ENCODE results near the gene PRRC2B. TPM values are rescaled to one million over a fixed set of nuclear protein-coding genes. Genes with fewer than 3 reads are reported as not detected.
A peak's percentile ranks its signal among the peaks of the same experiment; 100 is the strongest.

Gene PRRC2B
- total and polyA plus RNA-seq, 2 of the 8 experiments (the other 6 are each of a cell fraction or from before 2014, with no cell fraction given) = 37.3 to 249 TPM

DNA sequence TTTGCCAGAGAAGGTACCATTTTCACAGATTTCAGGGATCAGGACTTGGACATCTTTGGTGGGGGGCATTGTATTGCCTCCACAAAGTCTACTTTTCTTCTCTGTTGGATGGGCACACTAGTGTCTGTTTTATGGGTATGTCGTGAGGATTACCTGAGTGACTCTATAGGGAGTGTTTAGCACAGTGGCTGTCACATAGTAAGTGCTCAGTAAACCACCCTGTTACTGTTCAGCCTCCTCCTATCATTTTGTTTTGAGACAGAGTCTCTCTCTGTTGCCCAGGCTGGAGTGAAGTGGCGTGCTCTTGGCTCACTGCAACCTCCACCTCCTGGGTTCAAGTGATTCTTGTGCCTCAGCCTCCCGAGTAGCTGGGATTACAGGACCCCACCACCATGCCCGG is 2.4 kb upstream of the PRRC2B start:
- Histone ChIP-seq H3K14ac (ENCODE audit: insufficient read length) (no peak overlapping the region), H2AK5ac (ENCODE audit: low read depth, low read length) (0 out of 2 replicates have a peak overlapping the region, but pooled peaks have one; percentile 65), H3K27me3 (replicated peaks in 1 of 4; ENCODE audit: control insufficient read depth in 3 of 4, extremely low read depth in 1 of 4, insufficient read depth in 3 of 4, low read length in 3 of 4) (no peaks in the 10 kb centered on the region), H4K8ac (ENCODE audit: extremely low read depth, insufficient read depth, low read length) (no peak overlapping the region), H3K36me3 (ENCODE audit: control insufficient read depth in 2 of 4, insufficient read depth in 4 of 4, low read length in 3 of 4) (no peaks in the 10 kb centered on the region), H3K9me3 (ENCODE audit: insufficient read depth in 2 of 2, low read depth in 1 of 2, low read length in 1 of 2) (no peaks in the 10 kb centered on the region), H2BK5ac (ENCODE audit: low read depth, low read length) (no peak overlapping the region), H2BK120ac (replicated peaks; ENCODE audit: low read depth, low read length) (no peak overlapping the region), H3K4me2 (ENCODE audit: insufficient read depth in 1 of 2, low read depth in 2 of 2, low read length in 2 of 2) (no peak overlapping the region), H3K4ac (replicated peaks; ENCODE audit: insufficient read length, low read depth, low read length) (no peak overlapping the region), H2BK20ac (ENCODE audit: low read length) (peak overlapping the region; percentile 67; the same call in 1 of the 2 replicates), H4K5ac (ENCODE audit: insufficient read length, low read depth, low read length) (no peak overlapping the region), H3K79me1 (ENCODE audit: low read depth, low read length) (no peaks in the 10 kb centered on the region), H2AFZ (ENCODE audit: low read length) (no peak overlapping the region), H3K4me1 (replicated peaks in 1 of 4; ENCODE audit: control insufficient read depth in 3 of 4, insufficient read depth in 4 of 4, low read length in 3 of 4) (peaks cover 4 to 7% (median 6%) of the 10 kb centered on the region in 4 experiments; a peak in 5 of 7 replicates), H3K9ac (replicated peaks in 1 of 4; ENCODE audit: extremely low read depth in 1 of 4, low read depth in 3 of 4, low read length in 3 of 4) (no peak overlapping the region), H2BK15ac (ENCODE audit: low read length) (peak overlapping the region; percentile 88; the same call in 1 of the 2 replicates), H2BK12ac (ENCODE audit: low read depth, low read length) (0 out of 2 replicates have a peak overlapping the region, but pooled peaks have one; percentile 12), H3K4me3 (ENCODE audit: extremely low read depth in 1 of 4, insufficient read depth in 2 of 4, low read depth in 3 of 4, low read length in 4 of 4) (no peak overlapping the region), H4K91ac (replicated peaks; ENCODE audit: insufficient read length, low read length) (no peak overlapping the region), H3K23ac (ENCODE audit: insufficient read length) (no peak overlapping the region), H3K23me2 (ENCODE audit: low read depth, low read length) (peaks cover 10% of the 10 kb centered on the region), H3K27ac (ENCODE audit: low read depth, low read length) (no peak overlapping the region), H3K56ac (replicated peaks; ENCODE audit: insufficient read length, low read depth, low read length) (no peak overlapping the region), H4K20me1 (replicated peaks in 1 of 2; ENCODE audit: control insufficient read depth in 1 of 2, insufficient read depth in 2 of 2, low read length in 2 of 2) (peaks cover 9% of the 10 kb centered on the region in 2 experiments), H3K79me2 (ENCODE audit: control insufficient read depth in 1 of 2, insufficient read depth in 2 of 2, low read length in 2 of 2) (peaks cover 16 to 22% of the 10 kb centered on the region in 2 experiments), H3K18ac (ENCODE audit: extremely low read depth, low read length) (no peak overlapping the region)
- DNase-seq (ENCODE audit: low read depth in 1 of 2, low spot score in 2 of 2) = no peak
- FAIRE-seq = no peak
- 86% methylated on average over 4 of the region's 4 CpGs; no CpG with 5 or more reads in 1 of the 2 experiments for WGBS, 2 experiments (ENCODE audit: extremely low coverage in 1 of 2, insufficient coverage in 1 of 2, insufficient read length in 1 of 2, insufficient replicate concordance in 2 of 2, low coverage in 1 of 2, low lambda C conversion rate in 2 of 2, missing lambda C conversion rate in 1 of 2)
- CTCF ChIA-PET (ENCODE audit: partially characterized antibody) = interaction anchor here (1.0 to 1.6 kb wide), 2 partner anchors 23 to 41 kb away, joined by 3 to 8 read pairs; no protein-coding TSS in a partner anchor
- POLR2A ChIA-PET (ENCODE audit: partially characterized antibody) = interaction anchor here (1.2 to 2.5 kb wide), 7 partner anchors 11 to 45 kb away, joined by 4 to 11 read pairs (median 7); no protein-coding TSS in a partner anchor
- TF ChIP-seq EP300 (IDR thresholded peaks at IDR 0.05; ENCODE audit: borderline replicate concordance in 1 of 2, low read depth in 2 of 2, low read length in 2 of 2) (no peak), USF2 (IDR thresholded peaks at IDR 0.05; ENCODE audit: low read length) (no peak), KDM1A (IDR thresholded peaks at IDR 0.05; ENCODE audit: borderline replicate concordance, low read length) (no peak), SIX5 (IDR thresholded peaks at IDR 0.05; ENCODE audit: low read depth, low read length) (no peak), NRF1 (IDR thresholded peaks at IDR 0.05; ENCODE audit: low read depth, low read length) (no peak), SP1 (IDR thresholded peaks at IDR 0.05; ENCODE audit: low read depth, low read length) (no peak), CREB1 (IDR thresholded peaks at IDR 0.05) (no peak), TAF1 (IDR thresholded peaks at IDR 0.05; ENCODE audit: low read depth, low read length) (no peak), SUZ12 (IDR thresholded peaks at IDR 0.05; ENCODE audit: low read length) (no peak), ZNF274 (IDR thresholded peaks at IDR 0.05; ENCODE audit: borderline replicate concordance, extremely low read depth, low read length) (no peak), TBP (IDR thresholded peaks at IDR 0.05; ENCODE audit: low read depth, low read length) (no peak), JUN (IDR thresholded peaks at IDR 0.05; ENCODE audit: low read depth, low read length) (no peak), RFX5 (IDR thresholded peaks at IDR 0.05; ENCODE audit: borderline replicate concordance, low read depth, low read length) (no peak), FOSL1 (IDR thresholded peaks at IDR 0.05; ENCODE audit: insufficient read depth, low read depth, low read length) (no peak)

Data from H1 (cell line).